Renal cortical epithelial cell (primary cell): ENCODE results near the gene METTL9. TPM values are rescaled to one million over a fixed set of nuclear protein-coding genes. Genes with fewer than 3 reads are reported as not detected.
"Not testable (repeated sequence)": the region's sequence is repeated elsewhere in the genome, so short reads cannot be mapped to it uniquely, and the experiment has no call there.

ENCODE experiments used
- DNase-seq: peaks from one replicate; pipeline ENCODE4 v3.0.0-alpha.2; 2011; ENCODE audit warnings: low read depth
- total RNA-seq: library from RNA; depleted of rRNA; stranded (reverse); fragments of >200 nt; gene quantifications from 2 replicates; pipeline ENCODE4 v1.2.3, GENCODE V29; 2014

METTL9 gene
- total RNA-seq, 1 donor from 2014 or later: 204 TPM

- DNase-seq: no peak
Observed at GRCh38 chr16:21574372-21574771, 25.0 kb upstream of the METTL9 start.

GRCh38 chr16:21576323-21576722 lies 23.1 kb upstream of the METTL9 start:
- DNase-seq: not testable (repeated sequence)

- DNase-seq: not testable (repeated sequence)
Observed at GRCh38 chr16:21577487-21577886, 21.9 kb upstream of the METTL9 start.

GRCh38 chr16:21578311-21578710 lies 21.1 kb upstream of the METTL9 start:
- DNase-seq: not testable (repeated sequence)

- not testable (repeated sequence) for DNase-seq
Observed at GRCh38 chr16:21580131-21580530, 19.2 kb upstream of the METTL9 start.

GRCh38 chr16:21580807-21581206 lies 18.6 kb upstream of the METTL9 start:
- no peak for DNase-seq

GRCh38 chr16:21584817-21585216 lies 14.6 kb upstream of the METTL9 start:
- no peak for DNase-seq

- not testable (repeated sequence) for DNase-seq
Observed at GRCh38 chr16:21588593-21588992, 10.8 kb upstream of the METTL9 start.

GRCh38 chr16:21589551-21589950 lies 9.8 kb upstream of the METTL9 start:
- no peak for DNase-seq

GRCh38 chr16:21590287-21590686 lies 9.1 kb upstream of the METTL9 start:
- no peak for DNase-seq

GRCh38 chr16:21590796-21591195 lies 8.6 kb upstream of the METTL9 start:
- DNase-seq: no peak

GRCh38 chr16:21592191-21592590 lies 7.2 kb upstream of the METTL9 start:
- DNase-seq: no peak

- DNase-seq: no peak
Observed at GRCh38 chr16:21593530-21594289, 5.7 kb upstream of the METTL9 start.

GRCh38 chr16:21597561-21598030 lies 1.8 kb upstream of the METTL9 start:
- DNase-seq: no peak

GRCh38 chr16:21598206-21598605 lies 1.2 kb upstream of the METTL9 start:
- DNase-seq: no peak

- DNase-seq: no peak
Observed at GRCh38 chr16:21598701-21599121, 666 bp upstream of the METTL9 start.

GRCh38 chr16:21600031-21600773 lies 825 bp downstream of the METTL9 start:
- peak; percentile 69 for DNase-seq

- DNase-seq: no peak
Observed at GRCh38 chr16:21602785-21603184, 3.4 kb downstream of the METTL9 start.

- DNase-seq: peak; percentile 71
Observed at GRCh38 chr16:21603928-21604327, 4.6 kb downstream of the METTL9 start.

GRCh38 chr16:21605848-21606247 lies 6.5 kb downstream of the METTL9 start:
- not testable (repeated sequence) for DNase-seq

GRCh38 chr16:21608639-21609328 lies 9.4 kb downstream of the METTL9 start:
- DNase-seq: peak; percentile 56

GRCh38 chr16:21610006-21610544 lies 10.7 kb downstream of the METTL9 start:
- DNase-seq: no peak
